ENCODE data around the gene GUK1.

GUK1 gene

DNA sequence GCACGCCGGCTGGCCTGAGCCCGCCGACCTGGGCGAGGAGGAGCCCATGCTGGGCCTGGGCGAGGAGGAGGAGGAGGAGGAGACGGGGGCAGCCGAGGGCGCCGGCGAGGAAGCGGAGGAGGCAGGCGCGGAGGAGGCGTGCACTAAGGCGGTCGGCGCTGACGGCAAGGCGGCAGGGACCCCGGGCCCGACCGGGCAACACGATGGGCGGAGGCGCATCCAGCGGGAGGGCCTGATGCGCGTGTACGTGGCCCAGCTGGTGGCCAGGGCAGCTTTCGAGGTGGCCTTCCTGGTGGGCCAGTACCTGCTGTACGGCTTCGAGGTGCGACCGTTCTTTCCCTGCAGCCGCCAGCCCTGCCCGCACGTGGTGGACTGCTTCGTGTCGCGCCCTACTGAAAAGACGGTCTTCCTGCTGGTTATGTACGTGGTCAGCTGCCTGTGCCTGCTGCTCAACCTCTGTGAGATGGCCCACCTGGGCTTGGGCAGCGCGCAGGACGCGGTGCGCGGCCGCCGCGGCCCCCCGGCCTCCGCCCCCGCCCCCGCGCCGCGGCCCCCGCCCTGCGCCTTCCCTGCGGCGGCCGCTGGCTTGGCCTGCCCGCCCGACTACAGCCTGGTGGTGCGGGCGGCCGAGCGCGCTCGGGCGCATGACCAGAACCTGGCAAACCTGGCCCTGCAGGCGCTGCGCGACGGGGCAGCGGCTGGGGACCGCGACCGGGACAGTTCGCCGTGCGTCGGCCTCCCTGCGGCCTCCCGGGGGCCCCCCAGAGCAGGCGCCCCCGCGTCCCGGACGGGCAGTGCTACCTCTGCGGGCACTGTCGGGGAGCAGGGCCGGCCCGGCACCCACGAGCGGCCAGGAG, 18.3 kb downstream of the GUK1 start:
- Histone ChIP-seq H3K27ac (ENCODE audit: low read depth, low read length) (no peak overlapping the region), H3K4me1 (ENCODE audit: control insufficient read depth, insufficient read depth, low read length) (peaks cover 24% of the 10 kb centered on the region)

DNA sequence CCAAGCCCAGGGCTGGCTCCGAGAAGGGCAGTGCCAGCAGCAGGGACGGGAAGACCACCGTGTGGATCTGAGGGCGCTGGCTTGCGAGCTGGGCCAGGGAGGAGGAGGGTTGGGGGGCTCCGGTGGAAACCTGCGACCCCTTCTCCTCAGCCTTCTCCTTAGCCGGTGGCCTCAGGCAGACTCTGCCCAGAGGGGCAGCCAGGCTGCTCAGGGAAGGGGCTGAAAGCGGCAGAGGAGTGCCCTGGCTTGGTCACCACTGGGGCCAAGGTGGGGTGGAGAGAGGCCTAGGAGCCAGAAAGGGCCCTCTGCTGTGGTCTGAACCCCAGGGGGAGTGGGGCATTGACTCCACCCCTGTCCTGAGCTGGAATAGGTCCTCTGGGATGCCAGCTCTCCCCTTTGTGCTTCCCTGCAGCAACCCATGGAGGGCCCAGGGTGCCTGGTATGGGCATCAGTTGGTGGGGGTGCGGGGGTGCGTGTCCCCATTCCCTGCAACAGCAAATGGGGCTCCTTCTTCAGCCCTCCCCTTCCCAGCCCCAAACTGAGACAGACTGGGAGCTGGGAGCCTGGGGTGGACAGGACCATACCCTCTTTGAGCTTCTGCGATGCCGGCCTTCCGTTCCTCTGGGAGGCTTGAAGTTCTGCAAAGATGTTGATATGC, 19.1 kb downstream of the GUK1 start:
- Histone ChIP-seq H3K4me3 (ENCODE audit: low read depth, low read length) (no peak overlapping the region), H3K4me1 (ENCODE audit: control insufficient read depth, insufficient read depth, low read length) (peaks cover 28% of the 10 kb centered on the region), H3K27ac (ENCODE audit: low read depth, low read length) (no peak overlapping the region), H3K36me3 (ENCODE audit: control insufficient read depth, insufficient read depth, low read length) (no peaks in the 10 kb centered on the region), H3K27me3 (ENCODE audit: control insufficient read depth, insufficient read depth, low read length) (peaks cover 10% of the 10 kb centered on the region; the same call in 1 of the 2 replicates), H3K9me3 (ENCODE audit: control insufficient read depth, insufficient read depth, low read depth, low read length) (no peaks in the 10 kb centered on the region), H3K9ac (ENCODE audit: low read length) (no peak overlapping the region)

More for the DNA sequence above, 18.3 kb downstream of the GUK1 start:
- Histone ChIP-seq H3K4me3 (ENCODE audit: low read depth, low read length) (peak overlapping the region; percentile 13; the same call in 1 of the 2 replicates), H3K27me3 (ENCODE audit: control insufficient read depth, insufficient read depth, low read length) (peaks cover 10% of the 10 kb centered on the region; the same call in 1 of the 2 replicates), H3K36me3 (ENCODE audit: control insufficient read depth, insufficient read depth, low read length) (no peaks in the 10 kb centered on the region), H3K9ac (ENCODE audit: low read length) (no peak overlapping the region), H3K9me3 (ENCODE audit: control insufficient read depth, insufficient read depth, low read depth, low read length) (no peaks in the 10 kb centered on the region)

DNA sequence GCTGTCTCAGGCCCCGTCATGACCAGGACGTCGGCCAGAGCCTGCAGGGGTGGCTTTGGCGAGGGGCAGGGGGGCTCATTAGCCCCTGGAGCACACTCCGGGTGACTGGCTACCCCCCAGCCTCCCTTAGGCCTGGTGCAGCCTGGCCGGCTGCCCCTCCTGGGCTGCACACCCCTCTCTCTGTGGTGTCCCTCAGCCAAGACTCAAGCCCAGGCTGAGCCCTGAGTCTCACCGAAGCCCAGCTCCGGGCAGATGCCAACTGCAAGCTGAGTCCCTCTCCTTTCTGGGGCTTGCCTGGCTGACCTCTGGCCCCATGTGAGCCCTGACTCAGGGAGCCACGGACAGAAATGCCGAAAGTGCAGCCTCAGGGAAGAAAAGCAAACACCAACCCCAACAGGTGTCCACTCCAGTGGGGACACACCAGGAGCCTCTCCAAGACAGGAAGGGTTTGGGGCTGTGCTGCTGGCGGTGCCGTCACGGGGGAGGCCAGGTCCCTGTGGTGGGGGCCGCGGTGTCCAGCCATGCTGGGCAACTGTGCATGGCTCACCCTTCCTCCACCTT, 20.2 kb downstream of the GUK1 start:
- H3K4me1 ChIP-seq (ENCODE audit: control insufficient read depth, insufficient read depth, low read length), result peaks cover 23% of the 10 kb centered on the region
- H3K27me3 ChIP-seq (ENCODE audit: control insufficient read depth, insufficient read depth, low read length), result peaks cover 10% of the 10 kb centered on the region; the same call in 1 of the 2 replicates
- H3K27ac ChIP-seq (ENCODE audit: low read depth, low read length), result no peak overlapping the region
- H3K9ac ChIP-seq (ENCODE audit: low read length), result no peak overlapping the region
- H3K36me3 ChIP-seq (ENCODE audit: control insufficient read depth, insufficient read depth, low read length), result no peaks in the 10 kb centered on the region
- no peak overlapping the region for H3K4me3 ChIP-seq (ENCODE audit: low read depth, low read length)
- H3K9me3 ChIP-seq (ENCODE audit: control insufficient read depth, insufficient read depth, low read depth, low read length), result no peaks in the 10 kb centered on the region

DNA sequence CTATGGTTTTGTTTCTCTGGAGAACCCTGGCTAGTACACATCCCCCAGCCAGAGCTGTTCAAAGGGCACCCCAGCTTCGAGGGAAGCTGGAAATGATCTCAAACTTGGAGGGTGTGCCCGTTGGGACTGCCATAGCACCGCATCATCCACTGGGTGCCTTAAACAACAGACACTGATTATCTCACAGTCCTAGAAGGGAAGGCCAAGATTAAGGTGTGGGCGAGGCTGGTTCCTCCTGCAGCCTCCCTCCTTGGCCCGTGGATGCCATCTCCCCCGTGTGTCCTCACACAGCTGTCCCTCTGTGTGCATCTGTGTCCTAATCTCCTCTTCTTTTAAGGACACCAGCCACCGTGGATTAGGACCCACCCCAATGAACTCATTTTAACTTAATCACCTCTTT, 21.3 kb downstream of the GUK1 start:
- H3K9ac ChIP-seq (ENCODE audit: low read length), result no peak overlapping the region
- no peaks in the 10 kb centered on the region for H3K36me3 ChIP-seq (ENCODE audit: control insufficient read depth, insufficient read depth, low read length)
- no peak overlapping the region for H3K27ac ChIP-seq (ENCODE audit: low read depth, low read length)
- no peaks in the 10 kb centered on the region for H3K9me3 ChIP-seq (ENCODE audit: control insufficient read depth, insufficient read depth, low read depth, low read length)
- H3K27me3 ChIP-seq (ENCODE audit: control insufficient read depth, insufficient read depth, low read length), result peaks cover 10% of the 10 kb centered on the region; the same call in 1 of the 2 replicates
- peaks cover 19% of the 10 kb centered on the region for H3K4me1 ChIP-seq (ENCODE audit: control insufficient read depth, insufficient read depth, low read length)
- no peak overlapping the region for H3K4me3 ChIP-seq (ENCODE audit: low read depth, low read length)

DNA sequence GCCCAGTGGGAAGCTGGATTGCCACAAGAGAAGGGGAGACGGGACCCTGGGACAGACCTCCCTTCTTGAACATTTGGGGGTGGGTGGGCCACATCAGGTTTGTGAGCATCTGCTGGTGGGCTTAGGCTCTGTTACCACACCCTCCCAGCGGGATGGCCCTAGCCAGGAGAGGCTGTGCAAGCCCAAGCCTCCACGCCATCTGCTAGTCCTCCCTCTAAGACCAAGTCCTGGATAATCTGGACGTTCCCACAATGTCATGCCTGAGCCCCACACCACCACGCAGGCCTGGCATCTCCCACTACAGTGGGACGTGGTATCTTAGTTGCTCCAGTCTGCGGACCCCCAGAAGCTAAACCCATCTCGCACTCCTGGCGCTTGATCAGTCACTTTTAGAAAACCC, 21.8 kb downstream of the GUK1 start:
- no peak overlapping the region for H3K4me3 ChIP-seq (ENCODE audit: low read depth, low read length)
- no peaks in the 10 kb centered on the region for H3K36me3 ChIP-seq (ENCODE audit: control insufficient read depth, insufficient read depth, low read length)
- H3K4me1 ChIP-seq (ENCODE audit: control insufficient read depth, insufficient read depth, low read length), result peaks cover 19% of the 10 kb centered on the region
- no peaks in the 10 kb centered on the region for H3K9me3 ChIP-seq (ENCODE audit: control insufficient read depth, insufficient read depth, low read depth, low read length)
- H3K27me3 ChIP-seq (ENCODE audit: control insufficient read depth, insufficient read depth, low read length), result peaks cover 10% of the 10 kb centered on the region; the same call in 1 of the 2 replicates
- H3K9ac ChIP-seq (ENCODE audit: low read length), result no peak overlapping the region
- no peak overlapping the region for H3K27ac ChIP-seq (ENCODE audit: low read depth, low read length)

DNA sequence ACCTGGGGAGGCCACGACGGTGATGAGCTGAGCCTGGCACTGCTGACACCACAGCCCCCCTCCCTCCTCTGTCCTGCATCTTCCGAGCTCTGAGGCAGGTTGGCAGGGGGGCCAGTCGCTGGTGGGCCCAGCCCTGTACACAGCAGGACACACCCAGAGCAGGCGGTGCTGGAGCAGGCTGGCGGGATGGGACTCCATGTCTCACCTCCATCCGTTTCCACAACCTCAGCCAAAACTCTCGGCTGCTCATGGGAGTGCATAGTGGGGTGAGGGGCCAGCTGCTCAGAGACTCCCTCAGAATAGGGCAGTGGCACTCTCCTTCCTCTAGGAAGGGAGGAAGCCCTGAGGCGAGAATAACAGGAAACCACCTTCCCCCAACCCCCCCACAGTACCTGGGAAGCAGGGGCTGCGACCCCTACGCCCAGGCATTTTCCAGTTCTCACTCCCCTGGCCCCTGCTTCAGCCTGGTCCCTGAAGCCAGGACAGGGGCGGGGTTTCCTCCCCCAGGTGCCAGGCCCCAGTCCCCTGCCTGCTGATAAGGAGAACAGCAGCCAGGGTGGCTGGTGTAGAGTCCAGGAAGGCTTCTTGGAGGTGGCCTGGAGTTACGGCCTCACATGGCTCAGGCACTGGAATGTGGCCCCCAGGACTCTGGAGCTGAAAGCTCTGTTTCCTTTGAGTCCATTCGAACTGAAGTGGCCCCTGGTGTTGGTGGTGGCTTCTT, 22.4 kb downstream of the GUK1 start:
- Histone ChIP-seq H3K4me1 (ENCODE audit: control insufficient read depth, insufficient read depth, low read length) (peaks cover 19% of the 10 kb centered on the region), H3K27me3 (ENCODE audit: control insufficient read depth, insufficient read depth, low read length) (peaks cover 10% of the 10 kb centered on the region; the same call in 1 of the 2 replicates), H3K36me3 (ENCODE audit: control insufficient read depth, insufficient read depth, low read length) (no peaks in the 10 kb centered on the region), H3K4me3 (ENCODE audit: low read depth, low read length) (no peak overlapping the region), H3K27ac (ENCODE audit: low read depth, low read length) (peak overlapping the region; percentile 56), H3K9me3 (ENCODE audit: control insufficient read depth, insufficient read depth, low read depth, low read length) (no peaks in the 10 kb centered on the region), H3K9ac (ENCODE audit: low read length) (peak overlapping the region; percentile 9)

DNA sequence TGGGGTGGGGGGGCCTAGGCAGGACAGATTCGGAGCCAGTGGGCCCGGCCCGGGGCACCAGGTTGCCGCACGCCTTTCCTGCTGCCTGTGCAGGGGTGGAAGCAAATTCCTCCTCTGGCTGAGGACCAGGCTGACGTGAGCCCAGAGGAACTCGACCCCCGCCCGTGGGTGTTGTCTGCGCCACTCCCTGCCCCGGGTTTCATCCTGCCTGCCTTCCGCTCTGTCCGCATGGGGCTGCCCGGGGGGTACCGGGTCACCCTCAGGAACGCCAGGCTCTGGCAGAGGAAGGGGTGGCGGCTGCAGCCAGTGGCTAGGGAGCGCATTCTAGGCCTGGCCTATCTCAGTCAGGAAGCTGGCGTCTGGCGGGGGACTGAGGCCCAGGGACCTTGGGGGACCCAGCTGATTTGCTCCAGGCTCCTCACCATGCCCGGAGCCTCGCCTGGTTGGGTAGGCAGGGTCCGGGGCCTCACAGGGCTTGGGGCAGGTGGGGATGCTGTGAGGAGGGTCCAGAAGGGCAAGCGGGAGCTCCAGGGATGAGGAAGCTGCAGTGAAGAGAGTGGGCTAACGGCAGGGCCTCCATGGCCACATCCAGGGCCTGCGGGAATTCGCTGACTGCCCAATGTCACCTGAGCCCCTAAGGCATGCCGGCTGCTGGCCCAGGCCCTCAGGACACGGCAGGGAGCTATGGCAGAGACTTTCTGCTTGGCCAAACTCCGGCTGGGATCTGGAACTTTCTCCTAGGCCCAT, 23.1 kb downstream of the GUK1 start:
- H3K27ac ChIP-seq (ENCODE audit: low read depth, low read length), result peak overlapping the region; percentile 56; the same call in 1 of the 2 replicates
- H3K9me3 ChIP-seq (ENCODE audit: control insufficient read depth, insufficient read depth, low read depth, low read length), result no peaks in the 10 kb centered on the region
- peaks cover 6% of the 10 kb centered on the region; the same call in 1 of the 2 replicates for H3K27me3 ChIP-seq (ENCODE audit: control insufficient read depth, insufficient read depth, low read length)
- no peak overlapping the region for H3K4me3 ChIP-seq (ENCODE audit: low read depth, low read length)
- H3K9ac ChIP-seq (ENCODE audit: low read length), result peak overlapping the region; percentile 9
- no peaks in the 10 kb centered on the region for H3K36me3 ChIP-seq (ENCODE audit: control insufficient read depth, insufficient read depth, low read length)
- peaks cover 19% of the 10 kb centered on the region for H3K4me1 ChIP-seq (ENCODE audit: control insufficient read depth, insufficient read depth, low read length)

DNA sequence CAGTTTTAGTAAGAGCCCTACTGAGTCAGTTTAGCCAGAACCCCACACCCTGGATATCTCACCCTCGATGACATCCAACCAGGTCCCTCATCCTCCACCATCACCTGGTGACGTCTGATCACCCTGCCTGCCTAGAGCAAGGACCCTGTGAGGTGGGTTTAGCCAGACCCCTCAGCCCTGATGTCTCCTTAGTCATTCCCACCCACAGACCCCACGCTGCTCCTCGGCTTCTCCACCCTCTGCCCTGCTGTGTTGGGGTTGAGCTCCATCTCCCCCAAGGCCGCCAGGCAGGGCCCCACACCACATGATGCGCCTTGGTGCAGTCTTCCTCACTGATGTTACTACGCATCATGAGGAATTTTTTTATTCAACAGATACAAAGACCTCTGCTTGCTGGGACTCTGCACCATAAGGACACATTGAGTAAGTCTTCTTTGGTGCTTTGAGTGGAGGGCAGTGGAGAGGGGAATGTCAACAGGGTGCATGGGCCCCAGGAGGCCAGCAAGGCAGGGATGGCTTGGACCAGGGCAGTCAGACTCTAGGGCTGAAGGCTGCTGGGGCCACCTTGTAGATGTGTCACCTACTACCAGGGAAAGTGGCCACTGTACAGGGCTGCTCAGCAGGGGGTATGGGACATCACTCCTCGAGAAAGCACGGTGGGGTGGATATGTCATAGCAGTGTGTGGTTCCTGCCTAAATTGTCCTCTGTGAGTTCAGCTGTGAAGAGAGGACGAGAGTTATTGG, 23.9 kb downstream of the GUK1 start:
- H3K4me1 ChIP-seq (ENCODE audit: control insufficient read depth, insufficient read depth, low read length), result peaks cover 19% of the 10 kb centered on the region
- H3K27ac ChIP-seq (ENCODE audit: low read depth, low read length), result no peak overlapping the region
- H3K36me3 ChIP-seq (ENCODE audit: control insufficient read depth, insufficient read depth, low read length), result no peaks in the 10 kb centered on the region
- H3K9me3 ChIP-seq (ENCODE audit: control insufficient read depth, insufficient read depth, low read depth, low read length), result no peaks in the 10 kb centered on the region
- H3K9ac ChIP-seq (ENCODE audit: low read length), result no peak overlapping the region
- H3K4me3 ChIP-seq (ENCODE audit: low read depth, low read length), result no peak overlapping the region
- peaks cover 3% of the 10 kb centered on the region; the same call in 1 of the 2 replicates for H3K27me3 ChIP-seq (ENCODE audit: control insufficient read depth, insufficient read depth, low read length)

DNA sequence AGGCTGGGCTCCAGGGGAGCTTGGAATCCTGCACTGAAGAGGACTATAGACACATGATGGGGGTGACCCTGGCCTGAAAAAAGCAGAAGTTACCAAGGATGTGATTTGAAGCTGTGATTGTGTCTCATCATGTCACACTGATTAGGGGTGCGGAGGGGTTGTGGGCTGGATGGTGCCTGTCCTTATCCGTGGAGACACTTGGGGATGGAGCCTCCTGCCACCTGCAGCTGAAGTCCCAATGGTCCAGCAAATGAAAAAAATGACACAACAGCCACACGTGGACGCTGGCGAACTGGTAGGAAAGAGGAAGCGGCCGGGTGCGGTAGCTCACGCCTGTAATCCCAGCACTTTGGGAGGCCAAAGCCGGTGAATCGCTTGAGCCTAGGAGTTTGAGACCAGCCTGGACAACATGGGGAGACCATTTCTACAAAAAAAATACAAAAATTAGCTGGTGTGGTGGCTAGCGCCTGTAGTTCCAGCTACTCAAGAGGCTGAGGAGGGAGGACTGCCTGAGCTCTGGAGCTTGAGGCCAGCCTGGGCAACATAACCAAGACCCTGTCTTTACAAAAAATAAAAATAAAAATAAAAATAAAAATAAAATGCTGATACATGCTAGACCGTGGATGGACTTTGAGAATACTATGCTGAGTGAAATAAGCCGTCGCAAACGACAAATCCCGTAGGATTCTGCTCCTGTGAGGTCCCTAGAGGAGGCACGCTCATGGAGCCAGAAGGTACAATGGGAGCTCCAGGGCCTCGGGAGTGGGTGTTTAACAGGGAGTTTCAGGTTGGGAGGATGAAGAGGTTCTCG, 24.7 kb downstream of the GUK1 start:
- Histone ChIP-seq H3K27ac (ENCODE audit: low read depth, low read length) (no peak overlapping the region), H3K36me3 (ENCODE audit: control insufficient read depth, insufficient read depth, low read length) (no peaks in the 10 kb centered on the region), H3K4me3 (ENCODE audit: low read depth, low read length) (peak overlapping the region; percentile 84), H3K9ac (ENCODE audit: low read length) (peak overlapping the region; percentile 77), H3K9me3 (ENCODE audit: control insufficient read depth, insufficient read depth, low read depth, low read length) (no peaks in the 10 kb centered on the region), H3K4me1 (ENCODE audit: control insufficient read depth, insufficient read depth, low read length) (peaks cover 19% of the 10 kb centered on the region), H3K27me3 (ENCODE audit: control insufficient read depth, insufficient read depth, low read length) (no peaks in the 10 kb centered on the region)
